Endothelial cell of hepatic sinusoid (primary cell): ENCODE results near the gene ZNF48.

ENCODE experiments used
- in situ Hi-C: cut with HindIII; loops from 2 replicates; pipeline ENCODE4 v1.10.0; 2017; ENCODE audit warnings: low sequenced_read_pairs

ZNF48 gene

DNA sequence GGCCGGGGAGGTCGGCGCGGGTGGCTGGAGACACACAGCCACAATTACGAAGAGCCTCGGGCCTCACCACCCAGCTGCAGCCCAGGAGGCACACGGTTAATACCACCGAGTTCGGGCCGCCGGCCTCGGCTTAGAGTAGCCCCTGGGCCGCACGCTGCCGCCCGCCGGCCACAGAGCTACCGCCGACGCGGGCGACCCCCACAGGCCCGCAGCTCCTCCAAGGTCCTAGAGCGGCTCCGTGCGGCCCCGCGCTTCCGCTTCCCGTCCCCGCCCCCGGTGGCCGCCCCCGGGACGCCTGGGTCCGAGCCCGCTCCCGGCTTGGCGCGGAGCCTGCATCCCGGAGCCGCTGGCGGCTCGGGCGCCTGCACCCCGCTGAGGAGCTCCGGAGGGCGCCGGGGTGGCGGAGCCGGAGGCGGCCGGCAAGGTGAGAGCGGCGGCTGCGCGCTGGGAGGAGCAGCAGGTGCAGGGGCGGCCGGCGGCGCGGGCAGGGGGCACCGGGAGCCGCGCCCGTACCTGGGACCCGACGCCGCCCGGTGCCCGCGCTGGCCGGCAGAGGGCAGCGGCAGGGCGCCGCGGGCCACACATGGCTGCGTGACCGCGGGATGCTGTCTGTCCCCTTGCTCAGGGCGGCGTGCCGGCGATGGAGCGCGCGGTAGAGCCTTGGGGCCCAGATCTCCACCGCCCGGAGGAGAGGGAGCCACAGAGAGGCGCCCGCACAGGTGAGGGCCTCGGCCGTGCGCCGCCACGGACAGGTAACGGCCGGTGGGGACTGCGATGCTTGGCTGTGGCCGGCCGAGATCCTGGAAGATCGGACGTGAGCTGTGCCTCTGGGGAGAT lies at the start of gene ZNF48:
Gene ZNF48 (plus strand): TSS at position 266 of the 837 bp plus-strand sequence. CDS start 375 bp downstream, at position 641.
- in situ Hi-C loops, result no loop called here

DNA sequence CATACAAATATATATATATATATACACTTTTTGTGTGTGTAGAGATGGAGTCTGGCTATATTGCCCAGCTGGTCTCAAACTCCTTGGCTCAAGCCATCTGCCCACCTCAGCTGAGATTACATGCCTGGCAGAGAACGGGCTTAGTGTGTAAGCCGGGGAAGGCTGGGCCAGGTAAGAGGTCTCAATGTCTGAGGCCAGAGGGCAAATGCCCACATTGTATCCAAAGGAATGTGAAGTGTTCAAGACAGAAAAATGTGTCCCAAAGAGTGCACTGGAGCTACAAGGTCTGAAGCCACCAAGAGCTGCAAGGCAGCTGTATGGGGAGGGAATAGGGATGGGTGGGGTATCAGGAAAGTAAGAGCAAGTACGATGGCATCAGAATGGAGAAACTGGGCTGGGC lies 48.9 kb upstream of the ZNF48 start:
- in situ Hi-C loops, result no loop called here

DNA sequence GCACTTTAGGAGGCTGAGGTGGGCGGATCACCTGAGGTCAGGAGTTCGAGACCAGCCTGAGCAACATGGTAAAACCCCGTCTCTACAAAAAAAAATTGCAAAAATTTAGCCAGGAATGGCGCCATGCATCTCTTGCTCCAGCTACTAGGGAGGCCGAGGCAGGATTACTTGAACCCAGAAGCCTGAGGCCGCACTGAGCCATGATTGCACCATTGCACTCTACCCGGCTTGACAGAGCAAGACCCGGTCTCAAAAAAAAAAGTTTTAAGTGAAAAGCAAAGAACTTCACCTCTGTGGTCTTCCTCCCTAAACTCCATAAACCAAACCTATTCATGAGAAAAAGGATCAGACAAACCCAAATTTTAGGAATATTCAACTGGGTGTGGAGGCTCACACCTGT lies 47.1 kb upstream of the ZNF48 start:
- in situ Hi-C loops, result no loop called here

DNA sequence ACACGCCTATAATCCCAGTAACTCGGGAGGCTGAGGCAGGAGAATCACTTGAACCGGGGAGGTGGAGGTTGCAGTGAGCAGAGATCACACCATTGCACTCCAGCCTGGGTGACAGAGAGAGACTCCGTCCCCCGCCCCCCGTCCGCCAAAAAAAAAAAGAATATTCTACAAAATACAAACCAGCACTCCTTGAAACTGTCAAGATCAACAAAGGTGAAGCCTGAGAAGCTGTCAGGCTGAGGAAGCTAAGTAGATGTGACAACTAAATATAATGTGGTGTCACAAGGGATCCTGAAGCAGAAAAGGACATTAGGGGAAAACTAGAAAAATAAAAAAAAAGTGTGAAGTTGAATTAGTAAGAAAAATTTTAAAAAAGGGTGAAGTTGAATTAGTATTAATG lies 46.3 kb upstream of the ZNF48 start:
- in situ Hi-C loops, result no loop called here

DNA sequence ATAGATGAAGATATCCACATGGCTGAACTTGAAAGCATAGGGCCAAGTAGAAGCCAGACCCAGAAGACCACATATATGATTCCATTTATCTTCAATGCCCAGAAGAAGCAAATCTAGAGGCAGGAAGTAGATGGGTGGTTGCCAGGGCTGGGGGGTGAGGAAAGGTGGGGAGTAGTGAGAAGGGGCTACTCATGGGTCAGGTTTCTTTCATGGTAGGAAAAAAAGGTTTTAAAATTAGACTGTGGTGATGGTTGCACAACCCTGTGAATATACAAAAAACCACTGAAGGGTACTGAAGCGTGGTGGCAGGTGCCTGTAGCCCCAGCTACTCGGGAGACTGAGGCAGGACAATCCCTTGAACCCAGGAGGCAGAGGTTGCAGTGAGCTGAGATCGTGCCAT lies 45.5 kb upstream of the ZNF48 start:
- in situ Hi-C loops, result no loop called here

DNA sequence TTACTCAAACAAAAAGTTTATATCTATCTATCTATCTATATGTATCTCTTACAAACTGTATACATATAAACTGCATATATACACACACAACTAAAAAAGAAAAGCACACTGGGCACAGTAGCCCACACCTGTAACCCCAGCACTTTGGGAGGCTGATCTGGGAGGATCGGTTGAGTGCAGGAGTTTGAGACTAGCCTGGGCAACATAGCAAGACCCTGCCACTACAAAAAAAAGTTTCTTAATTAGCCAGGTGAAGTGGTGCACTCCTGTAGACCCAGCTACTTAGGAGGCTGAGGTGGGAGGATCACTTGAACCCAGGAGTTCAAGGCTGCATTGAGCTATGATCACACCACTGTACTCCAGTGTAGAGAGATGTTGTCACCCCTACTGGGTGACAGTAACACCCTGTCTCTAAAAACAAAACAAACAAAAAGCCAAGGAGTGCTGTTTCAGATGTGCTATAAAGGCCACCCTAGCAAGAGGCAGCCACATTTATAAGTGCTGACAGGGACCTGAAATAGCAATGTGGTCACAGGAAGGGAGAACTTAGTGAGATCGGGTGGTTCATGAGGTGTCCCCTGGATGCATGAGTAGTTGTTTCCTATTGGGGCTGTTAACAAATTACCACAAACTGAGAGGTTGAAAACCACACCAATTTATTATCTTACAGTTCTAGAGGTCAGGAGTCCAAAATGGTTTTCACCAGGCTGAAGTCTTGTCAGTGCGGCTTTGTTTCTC lies 44.9 kb upstream of the ZNF48 start:
- in situ Hi-C loops, result no loop called here

DNA sequence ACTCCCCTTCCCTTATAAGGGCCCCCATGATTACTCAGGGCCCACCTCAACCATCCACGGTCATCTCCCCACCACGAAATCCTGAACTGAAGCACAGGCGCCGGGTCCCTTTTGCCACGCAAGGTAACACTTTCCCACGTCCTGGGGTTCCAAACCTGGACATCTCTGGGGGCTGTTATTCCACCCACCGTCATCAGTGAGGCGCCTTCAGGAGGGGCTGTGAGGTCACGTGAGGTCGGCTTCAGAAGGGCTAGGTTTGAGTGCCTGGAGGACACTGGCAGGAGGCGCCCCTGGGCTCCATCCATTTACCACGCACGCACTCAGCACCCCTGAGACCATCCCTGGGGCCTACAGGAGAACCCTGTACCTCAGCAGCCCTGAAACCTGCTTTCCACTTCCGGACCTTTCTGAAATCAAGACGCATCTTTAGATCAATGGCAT lies 44.2 kb upstream of the ZNF48 start:
- in situ Hi-C loops, result no loop called here

DNA sequence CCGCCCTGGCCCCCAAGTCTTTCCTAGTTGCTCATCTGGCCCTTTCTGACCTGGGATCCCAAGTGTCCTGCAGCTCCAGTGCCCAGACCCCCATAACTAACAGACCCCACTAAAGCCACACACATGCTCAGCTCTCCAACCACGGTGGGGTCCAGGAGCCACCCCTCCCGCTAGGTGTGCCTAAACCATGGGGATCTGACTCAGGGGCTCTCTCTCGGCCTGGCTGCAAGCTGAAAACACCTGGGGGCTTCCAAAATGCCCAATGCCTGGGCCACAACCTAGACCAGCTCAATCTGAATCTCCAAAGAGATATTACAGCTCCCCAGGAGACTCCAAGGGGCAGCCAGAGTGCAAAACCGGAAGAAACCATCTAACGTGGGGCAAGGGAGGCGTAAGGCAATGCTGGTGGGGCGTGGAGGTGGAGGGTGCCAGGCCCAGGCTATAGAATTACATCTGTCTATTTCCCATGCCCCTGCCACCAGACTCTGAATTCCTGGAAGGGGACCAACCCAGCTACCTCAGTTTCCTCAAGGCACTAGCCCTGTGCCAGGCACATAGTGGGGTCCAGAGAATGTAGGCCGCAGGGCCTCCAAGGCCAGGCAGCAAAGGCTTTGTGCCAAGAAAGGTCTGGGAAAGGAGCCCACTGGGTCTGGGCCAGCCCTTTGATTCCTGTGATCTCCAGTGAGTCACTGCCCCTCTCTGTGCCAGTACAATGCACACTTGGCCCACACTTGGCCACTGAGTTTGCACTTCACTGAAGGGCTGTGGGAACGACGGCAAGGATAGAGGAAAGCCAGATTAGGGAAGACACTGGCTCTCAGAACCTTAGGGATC lies 43.4 kb upstream of the ZNF48 start:
- in situ Hi-C loops, result no loop called here

DNA sequence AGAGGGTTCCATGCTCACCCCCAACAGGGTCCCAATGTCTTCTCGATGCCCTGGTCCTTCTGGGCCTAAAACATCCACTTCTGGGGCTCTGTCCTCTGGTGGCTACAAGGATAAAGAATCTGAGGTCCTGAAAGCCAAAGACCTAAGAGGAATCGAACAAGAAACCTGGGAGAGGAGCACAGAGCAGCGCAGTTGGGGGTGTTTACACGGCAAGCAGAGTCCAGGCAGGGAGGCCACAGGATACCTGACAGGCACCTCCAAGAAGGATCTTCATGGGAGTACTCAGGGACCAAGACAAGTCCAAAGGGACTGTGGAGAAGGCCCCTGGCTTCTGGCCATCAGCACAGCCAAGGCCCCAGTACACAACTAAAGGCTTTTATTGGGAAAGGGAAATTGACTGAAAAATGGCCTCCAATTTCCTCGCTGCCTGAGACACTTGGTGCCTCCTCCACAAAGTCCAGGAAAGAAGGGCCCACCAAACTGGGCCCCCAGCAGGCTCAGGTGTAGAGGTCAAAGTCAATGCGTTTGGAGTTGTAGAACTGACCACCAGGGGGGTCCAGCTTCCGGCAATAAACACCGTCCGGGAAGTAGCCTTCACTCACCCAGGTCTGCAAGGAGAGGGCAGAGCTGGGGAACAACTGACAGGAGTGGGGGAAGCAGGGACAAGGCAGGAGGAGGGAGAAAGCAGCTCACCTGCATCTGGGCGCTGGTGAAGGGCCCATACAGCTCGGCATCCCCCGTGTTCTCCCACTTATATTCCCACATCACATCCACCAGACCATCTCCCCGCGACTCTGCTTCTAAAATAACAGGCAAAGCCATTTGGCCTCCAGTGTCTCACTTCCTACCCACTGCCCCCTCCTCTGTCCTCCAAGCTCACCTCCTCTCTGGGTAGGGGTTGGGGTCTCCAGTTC lies 42.5 kb upstream of the ZNF48 start:
- in situ Hi-C loops, result no loop called here

DNA sequence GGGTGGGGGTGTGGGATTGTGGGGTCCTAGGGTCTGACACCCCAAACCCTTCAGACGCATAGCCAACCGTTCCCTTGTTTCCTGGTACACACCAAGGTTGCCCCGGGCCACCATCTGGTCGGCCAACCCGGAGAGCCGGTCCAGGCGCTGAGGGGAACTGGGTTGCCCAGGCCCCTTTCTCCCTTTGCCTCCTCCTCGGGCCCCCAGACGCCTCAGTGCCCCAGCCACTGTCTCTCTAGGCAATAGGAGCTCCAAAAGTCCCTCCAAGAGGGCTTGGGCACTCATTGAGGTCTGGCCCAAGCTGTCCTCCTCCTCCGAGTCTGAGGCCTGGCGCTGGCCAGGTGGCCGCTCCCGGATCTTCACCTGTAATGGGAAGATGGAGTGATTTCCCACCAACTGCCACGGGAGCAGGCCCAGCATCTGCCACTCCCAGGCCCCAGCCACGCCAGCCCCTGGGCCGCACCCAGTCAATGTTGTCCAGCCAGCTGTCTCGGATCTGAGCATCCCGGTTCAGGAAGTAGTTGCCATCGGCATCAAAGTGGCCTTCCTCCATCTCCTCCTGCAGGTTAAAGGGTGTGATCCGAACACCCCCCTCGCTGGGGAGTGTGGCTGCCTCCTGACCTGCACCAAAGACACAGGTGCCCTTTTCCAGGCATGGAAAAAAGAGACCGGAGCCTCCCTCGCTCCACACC lies 41.6 kb upstream of the ZNF48 start:
- in situ Hi-C loops, result no loop called here

DNA sequence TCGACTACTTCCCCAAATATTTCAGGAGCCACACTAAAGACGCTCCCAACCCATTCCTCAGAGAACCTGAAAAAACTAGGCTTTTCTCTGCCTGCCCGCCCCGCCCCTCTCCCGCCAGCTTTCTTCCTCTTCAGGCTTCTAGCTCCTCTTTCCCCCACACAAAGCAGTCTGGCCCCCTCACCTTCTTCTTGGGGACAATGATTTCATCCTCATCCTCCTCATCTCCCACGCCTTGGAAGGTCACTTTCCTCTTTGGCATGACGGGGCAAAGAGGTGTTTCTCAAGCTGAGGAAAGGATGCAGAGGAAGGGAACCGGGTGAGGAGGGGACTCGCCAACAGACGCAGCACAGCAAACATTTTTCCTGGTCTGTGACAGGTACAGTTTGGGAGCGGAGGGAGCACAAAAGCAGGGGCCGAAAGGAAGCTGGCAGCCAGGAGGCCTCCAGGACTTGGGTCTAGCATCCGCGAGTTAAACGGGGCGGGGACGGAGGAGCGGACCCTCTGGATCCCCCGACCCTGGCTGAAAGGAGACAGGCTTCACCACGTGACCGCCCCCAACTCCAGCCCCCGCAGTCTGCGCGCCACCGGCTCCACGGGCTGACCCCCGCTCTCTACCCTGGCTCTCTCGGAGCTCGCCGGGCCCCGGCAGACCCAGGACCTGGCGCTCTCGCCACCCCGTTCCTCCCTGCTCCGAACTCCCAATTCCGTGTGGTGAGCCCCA lies 40.6 kb upstream of the ZNF48 start:
- in situ Hi-C loops, result no loop called here

DNA sequence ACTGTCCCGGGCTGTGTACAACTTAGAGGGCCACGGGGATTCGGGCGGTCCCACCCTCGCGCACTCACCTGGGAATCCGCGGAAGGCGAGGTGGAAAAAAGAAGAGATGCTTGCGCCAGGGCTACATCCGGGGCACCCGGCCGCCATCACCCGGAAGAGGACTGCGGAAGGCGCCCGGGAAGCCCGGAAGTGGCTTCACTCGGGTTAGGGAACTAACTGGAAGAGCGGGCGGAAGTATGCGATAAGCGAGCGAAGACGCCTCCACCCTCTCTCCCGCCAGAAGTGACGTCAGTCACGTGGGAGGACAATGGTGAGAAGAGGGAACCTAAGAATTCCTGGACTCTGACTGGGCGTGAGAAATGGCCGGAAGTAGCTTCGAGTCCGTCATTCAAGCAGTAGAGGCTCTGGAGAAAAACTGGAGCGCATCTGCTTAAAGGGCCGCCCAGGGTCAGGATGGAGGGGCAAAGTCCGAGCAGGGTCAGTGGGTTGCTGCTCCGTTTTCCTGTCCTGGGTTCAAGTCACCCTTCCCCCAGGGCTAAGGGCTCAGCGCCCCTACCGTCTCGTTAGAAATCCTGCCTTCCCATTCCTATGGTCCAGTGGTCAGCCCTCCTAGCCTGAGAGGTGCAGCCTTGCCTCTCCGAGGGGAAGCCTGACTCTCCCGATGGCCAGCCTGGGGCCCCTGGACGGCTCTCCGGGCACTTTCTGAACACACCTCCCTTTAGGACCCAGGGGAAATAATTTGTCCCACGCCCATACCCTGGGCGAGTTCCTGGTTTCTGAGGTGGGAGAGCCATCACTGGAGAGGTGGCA lies 39.9 kb upstream of the ZNF48 start, which contains the start of gene CD2BP2:
Gene CD2BP2 (minus strand): TSS at position 165 of the 810 bp plus-strand sequence. CDS start 627 bp downstream, outside the sequence.
- in situ Hi-C loops, result no loop called here

DNA sequence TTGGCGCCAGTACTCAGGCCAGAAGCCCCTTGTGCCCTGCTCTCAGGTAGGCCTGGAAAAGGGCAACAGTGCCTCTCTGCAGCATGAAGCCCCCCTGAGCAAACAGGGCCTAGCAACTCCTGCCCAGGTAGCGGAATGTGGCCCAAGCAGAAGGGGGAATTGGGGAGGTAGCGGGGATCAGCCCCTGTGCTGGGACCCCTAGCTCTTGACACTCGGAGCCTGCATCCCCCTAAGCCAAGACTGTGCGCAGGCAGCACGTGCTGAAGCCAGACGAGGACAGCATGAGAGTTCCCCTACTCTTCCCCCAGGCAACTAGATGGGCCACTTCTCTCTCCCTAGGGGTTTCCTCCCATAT lies 39.3 kb upstream of the ZNF48 start:
- in situ Hi-C loops, result no loop called here

DNA sequence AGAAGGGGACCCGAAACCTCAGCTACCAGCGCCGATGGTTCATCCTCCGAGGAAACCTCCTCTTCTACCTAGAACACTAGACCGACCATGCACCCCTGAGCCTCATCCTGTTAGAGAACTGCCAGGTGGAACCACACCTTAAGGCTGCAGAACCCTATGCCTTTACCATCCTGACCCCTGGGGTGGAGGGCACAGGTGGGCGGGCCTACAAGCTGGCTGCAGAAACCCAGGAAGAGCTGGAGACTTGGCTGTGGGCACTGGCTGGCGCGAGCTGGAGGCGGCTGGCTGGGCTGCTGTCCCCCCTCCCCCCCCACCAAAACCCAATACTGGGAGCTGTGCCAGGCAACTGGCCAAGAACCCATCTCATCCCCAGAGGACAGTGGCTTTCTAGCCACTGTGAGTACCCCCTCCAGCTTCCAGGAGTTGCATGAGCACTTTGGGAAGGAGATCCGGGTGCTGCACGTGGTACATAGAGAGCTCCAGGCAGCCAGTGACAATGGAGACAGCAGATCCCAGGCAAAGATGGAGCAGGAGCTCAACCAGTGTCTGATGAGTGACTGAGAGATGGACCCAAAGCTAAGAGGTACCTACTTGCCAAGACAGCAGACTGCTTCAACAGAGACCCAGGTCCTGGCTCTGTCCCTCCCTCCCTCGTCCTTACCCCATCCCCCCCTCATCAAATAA lies 38.7 kb upstream of the ZNF48 start:
- in situ Hi-C loops, result no loop called here

DNA sequence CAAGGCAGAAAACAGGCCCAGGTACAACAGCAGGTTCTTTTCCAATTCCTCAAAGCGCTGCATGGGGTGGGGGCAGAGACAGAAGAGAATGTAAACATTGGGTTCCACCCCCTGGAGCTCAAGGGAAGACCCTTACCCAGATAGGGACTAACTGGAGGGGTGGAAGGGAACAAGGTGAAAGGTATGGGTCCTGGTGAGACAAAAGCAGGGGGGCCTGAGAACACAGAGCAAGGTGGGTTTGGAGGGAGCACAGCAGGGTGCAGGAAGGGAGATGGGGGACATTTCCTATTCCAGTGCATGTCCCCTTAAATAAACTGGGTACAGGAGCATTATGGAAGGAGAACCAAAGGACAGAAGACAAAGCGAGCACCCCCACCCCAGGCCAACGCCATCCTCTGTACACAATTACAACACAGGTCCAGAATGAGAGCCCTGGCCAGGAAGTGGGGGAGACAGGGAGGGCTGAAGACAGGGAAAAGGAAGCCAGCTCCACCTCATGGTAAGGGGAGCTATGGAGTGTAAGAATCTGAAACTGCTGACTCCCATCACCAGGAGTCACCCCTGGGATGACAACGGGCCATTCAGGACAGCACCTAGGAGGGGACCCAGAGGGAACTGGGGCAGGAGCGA lies 38.0 kb upstream of the ZNF48 start:
- in situ Hi-C loops, result no loop called here

DNA sequence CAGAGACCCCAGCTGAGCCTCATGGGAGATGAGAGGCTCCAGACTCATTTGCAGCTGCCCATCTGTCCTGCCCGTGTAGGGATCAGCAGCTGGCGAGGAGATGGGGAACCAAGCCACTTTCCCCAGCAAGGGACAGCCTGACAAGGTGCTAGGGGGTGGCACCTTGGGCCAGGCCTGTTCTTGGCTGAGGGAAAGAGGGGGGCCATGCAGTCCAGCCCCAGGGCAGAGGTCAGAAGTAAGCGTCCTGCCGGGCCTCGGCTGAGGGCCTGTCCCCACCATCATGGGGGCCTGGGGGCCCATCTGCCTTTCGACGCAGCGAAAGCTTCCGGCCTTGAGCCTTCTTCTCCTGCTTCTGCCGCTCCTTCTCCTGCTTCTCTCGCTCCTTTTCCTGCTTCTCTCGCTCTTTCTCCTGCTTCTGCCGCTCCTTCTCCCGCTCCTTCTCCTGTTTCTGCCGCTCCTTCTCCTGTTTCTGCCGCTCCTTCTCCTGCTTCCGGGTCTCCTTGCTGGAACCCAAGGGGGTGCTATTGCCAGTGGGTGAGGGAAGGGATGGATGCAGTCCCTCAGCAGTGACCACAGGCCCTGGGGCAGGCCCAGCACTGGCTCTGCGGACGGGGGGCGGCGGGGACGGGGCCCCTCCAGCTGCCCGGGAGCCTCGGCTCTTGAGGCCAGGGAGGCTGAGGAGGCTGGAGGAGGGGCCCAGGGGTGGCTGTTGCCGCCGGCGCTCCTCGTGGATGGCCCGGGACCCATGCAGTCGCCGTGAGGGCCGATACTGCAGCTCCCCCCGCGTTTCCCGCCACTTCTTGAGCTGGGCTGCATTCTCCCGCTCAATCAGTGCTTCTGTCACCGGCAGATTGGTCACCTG lies 37.3 kb upstream of the ZNF48 start:
- in situ Hi-C loops, result no loop called here
